H9 (cell line): Measurements from ENCODE around the gene IGF2BP2. TPM values are rescaled to one million over a fixed set of nuclear protein-coding genes. Genes with fewer than 3 reads are reported as not detected.

ENCODE experiments used
- DNase-seq: peaks from one replicate; pipeline ENCODE4 v3.0.0-alpha.2; 2017
- H2AFZ ChIP-seq: one replicate; pipeline ENCODE4 v1.6.1; 2013; ENCODE audit warnings: mild to moderate bottlenecking, low read length, control low read depth, moderate library complexity
- H2AK5ac ChIP-seq: 2 replicates; pipeline ENCODE4 v1.6.1; 2013; ENCODE audit warnings: low read length, control low read depth, mixed read lengths; ENCODE audit not compliant: insufficient read length
- H2BK120ac ChIP-seq: one replicate; pipeline ENCODE4 v1.6.1; 2013; ENCODE audit warnings: low read depth, mild to moderate bottlenecking, low read length, control low read depth, inconsistent platforms; ENCODE audit not compliant: poor library complexity, severe bottlenecking
- H2BK12ac ChIP-seq: 2 replicates; pipeline ENCODE4 v1.6.1; 2013; ENCODE audit warnings: low read length, control low read depth, mixed read lengths, low read depth; ENCODE audit not compliant: insufficient read length
- H2BK15ac ChIP-seq: 2 replicates; pipeline ENCODE4 v1.6.1; 2013; ENCODE audit warnings: low read depth, low read length, control low read depth
- H2BK20ac ChIP-seq: one replicate; pipeline ENCODE4 v1.6.1; 2013; ENCODE audit warnings: low read depth, mild to moderate bottlenecking, low read length, control low read depth, inconsistent platforms; ENCODE audit not compliant: poor library complexity, severe bottlenecking
- H2BK5ac ChIP-seq: 2 replicates; pipeline ENCODE4 v1.6.1; 2013; ENCODE audit warnings: low read length, control low read depth, mixed read lengths; ENCODE audit not compliant: insufficient read length
- H3K14ac ChIP-seq: 2 replicates; pipeline ENCODE4 v1.6.1; 2013; ENCODE audit warnings: low read length, control low read depth; ENCODE audit not compliant: insufficient read depth
- H3K18ac ChIP-seq: 2 replicates; pipeline ENCODE4 v1.6.1; 2013; ENCODE audit warnings: low read depth, mild to moderate bottlenecking, mixed read lengths, low read length, control low read depth; ENCODE audit not compliant: insufficient read length
- H3K23ac ChIP-seq: 2 replicates; pipeline ENCODE4 v1.6.1; 2013; ENCODE audit warnings: low read length, control low read depth, mixed read lengths, low read depth; ENCODE audit not compliant: insufficient read length
- H3K23me2 ChIP-seq: 2 replicates; pipeline ENCODE4 v1.6.1; 2013; ENCODE audit warnings: low read depth, mild to moderate bottlenecking, mixed read lengths, low read length, control low read depth; ENCODE audit not compliant: insufficient read length, poor library complexity, severe bottlenecking
- H3K27ac ChIP-seq: 2 replicates; pipeline ENCODE4 v1.5.1; 2013; ENCODE audit warnings: low read length, control low read depth, mixed read lengths, low read depth; ENCODE audit not compliant: insufficient read length
- H3K27me3 ChIP-seq: 2 replicates; pipeline ENCODE4 v1.6.1; 2013; ENCODE audit warnings: low read length, control low read depth, inconsistent platforms; ENCODE audit not compliant: insufficient read depth
- H3K4ac ChIP-seq: 2 replicates; pipeline ENCODE4 v1.6.1; 2013; ENCODE audit warnings: low read depth, mild to moderate bottlenecking, control low read depth, inconsistent platforms, low read length, moderate library complexity
- H3K4me1 ChIP-seq: 2 replicates; pipeline ENCODE4 v1.6.1; 2013; ENCODE audit warnings: low read length, control low read depth, inconsistent platforms; ENCODE audit not compliant: insufficient read depth
- H3K4me2 ChIP-seq: 2 replicates; pipeline ENCODE4 v1.6.1; 2013; ENCODE audit warnings: low read length, control low read depth, mixed read lengths; ENCODE audit not compliant: insufficient read length, insufficient read depth
- H3K56ac ChIP-seq: 2 replicates; pipeline ENCODE4 v1.6.1; 2013; ENCODE audit warnings: low read depth, mild to moderate bottlenecking, mixed read lengths, low read length, control low read depth; ENCODE audit not compliant: insufficient read length
- H3K79me1 ChIP-seq: 2 replicates; pipeline ENCODE4 v1.6.1; 2013; ENCODE audit warnings: low read depth, mild to moderate bottlenecking, moderate library complexity, low read length, control low read depth, inconsistent platforms; ENCODE audit not compliant: insufficient read depth, poor library complexity, severe bottlenecking
- H3K79me2 ChIP-seq: 2 replicates; pipeline ENCODE4 v1.6.1; 2013; ENCODE audit warnings: low read length, control low read depth, inconsistent platforms; ENCODE audit not compliant: insufficient read depth
- H3K9ac ChIP-seq: 2 replicates; pipeline ENCODE4 v1.6.1; 2013; ENCODE audit warnings: low read length, control low read depth, mixed read lengths; ENCODE audit not compliant: insufficient read length; ENCODE audit errors: extremely low read depth
- H3K9me3 ChIP-seq: one replicate; pipeline ENCODE4 v1.6.1; 2013; ENCODE audit warnings: low read depth, low read length, inconsistent platforms; ENCODE audit not compliant: control insufficient read depth
- H3T11ph ChIP-seq: one replicate; pipeline ENCODE4 v1.6.1; 2013; ENCODE audit warnings: mild to moderate bottlenecking, low read length, control low read depth, inconsistent platforms
- H4K20me1 ChIP-seq: one replicate; pipeline ENCODE4 v1.6.1; 2013; ENCODE audit not compliant: control insufficient read depth, insufficient read length, insufficient read depth
- H4K5ac ChIP-seq: 2 replicates; pipeline ENCODE4 v1.6.1; 2013; ENCODE audit warnings: low read depth, mild to moderate bottlenecking, mixed read lengths, low read length, control low read depth; ENCODE audit not compliant: insufficient read length
- H4K8ac ChIP-seq: replicated peaks from 2 replicates; pipeline ENCODE4 v1.6.1; 2013; ENCODE audit warnings: low read length, control low read depth, mixed read lengths, low read depth; ENCODE audit not compliant: insufficient read length
- H4K91ac ChIP-seq: 2 replicates; pipeline ENCODE4 v1.6.1; 2013; ENCODE audit warnings: low read depth, mild to moderate bottlenecking, moderate library complexity, mixed read lengths, low read length, control low read depth; ENCODE audit not compliant: insufficient read length
- H3K27ac Mint-ChIP-seq, 3 experiments: 2 replicates in 2 of 3; 3 replicates in 1 of 3; pipeline ENCODE4 v1.8.0; 2020 to 2021; ENCODE audit warnings: mixed read lengths in 3 of 3, mild to moderate bottlenecking in 1 of 3, moderate library complexity in 1 of 3
- H3K27me3 Mint-ChIP-seq: 2 replicates; pipeline ENCODE4 v1.8.0; 2021; ENCODE audit warnings: low read depth, mild to moderate bottlenecking, moderate library complexity, mixed read lengths
- H3K36me3 Mint-ChIP-seq, 3 experiments: 2 replicates in 2 of 3; 3 replicates in 1 of 3; pipeline ENCODE4 v1.8.0; 2020 to 2021; ENCODE audit warnings: low read depth in 3 of 3, mixed read lengths in 3 of 3; ENCODE audit not compliant: insufficient read depth in 1 of 3
- H3K4me1 Mint-ChIP-seq, 2 experiments: 2 replicates each; pipeline ENCODE4 v1.8.0; 2020; ENCODE audit warnings: mixed read lengths in 2 of 2
- H3K4me3 Mint-ChIP-seq, 2 experiments: 2 replicates in 1 of 2; 3 replicates in 1 of 2; pipeline ENCODE4 v1.8.0; 2020 to 2021; ENCODE audit warnings: mild to moderate bottlenecking in 2 of 2, mixed read lengths in 2 of 2, moderate library complexity in 1 of 2
- H3K9me3 Mint-ChIP-seq, 2 experiments: 2 replicates in 1 of 2; 3 replicates in 1 of 2; pipeline ENCODE4 v1.8.0; 2020; ENCODE audit warnings: mild to moderate bottlenecking in 2 of 2, mixed read lengths in 2 of 2, moderate library complexity in 1 of 2
- CTCF ChIP-seq: fragments of 200-600 bp; sonication (generic); conservative IDR thresholded peaks from 3 replicates; pipeline ENCODE4 v1.8.0; 2021; ENCODE audit warnings: antibody characterized with exemption, mild to moderate bottlenecking
- WGBS: extraction: QIAGEN DNeasy Blood & Tissue Kit; methylation state at CpG from one replicate; pipeline ENCODE4 v1.1.7; 2013; ENCODE audit warnings: missing lambda C conversion rate, low lambda C conversion rate, mixed read lengths; ENCODE audit not compliant: insufficient read length; ENCODE audit errors: extremely low coverage; 5-methylcytosine and 5-hydroxymethylcytosine counted together
- total RNA-seq: library from RNA; stranded (reverse); gene quantifications from 2 replicates; pipeline ENCODE4 v1.2.1, GENCODE V29; 2021

Gene IGF2BP2
- total RNA-seq, 1 experiment from 2014 or later: 130 TPM

GRCh38 chr3:185613016-185613415 is 211.8 kb downstream of the IGF2BP2 start:
- Histone ChIP-seq H2AK5ac (no peak overlapping the region), H3K4ac (no peak overlapping the region), H3K9ac (no peak overlapping the region), H3K23ac (no peak overlapping the region), H4K5ac (no peak overlapping the region), H2BK12ac (no peak overlapping the region), H2BK120ac (no peak overlapping the region), H3K79me2 (no peaks in the 10 kb centered on the region), H3K4me1 (no peaks in the 10 kb centered on the region), H3K18ac (no peak overlapping the region), H2BK15ac (no peak overlapping the region), H3K9me3 (no peaks in the 10 kb centered on the region), H3K27ac (no peak overlapping the region), H3K79me1 (no peaks in the 10 kb centered on the region), H4K20me1 (no peaks in the 10 kb centered on the region), H4K8ac (no peak overlapping the region), H3K27me3 (no peaks in the 10 kb centered on the region), H3K14ac (no peak overlapping the region), H3K4me2 (no peak overlapping the region), H3K23me2 (no peaks in the 10 kb centered on the region), H2AFZ (no peak overlapping the region), H3T11ph (no peak overlapping the region), H2BK5ac (no peak overlapping the region), H3K56ac (no peak overlapping the region), H2BK20ac (no peak overlapping the region), H4K91ac (no peak overlapping the region)
- Mint-ChIP-seq H3K36me3 (peaks cover 31 to 88% (median 69%) of the 10 kb centered on the region in 3 experiments), H3K4me1 (no peaks in the 10 kb centered on the region), H3K9me3 (no peaks in the 10 kb centered on the region), H3K4me3 (no peak overlapping the region), H3K27me3 (no peaks in the 10 kb centered on the region), H3K27ac (no peak overlapping the region)
- no peak for TF ChIP-seq CTCF
- WGBS: no CpG with 5 or more reads among the region's 6 CpGs
- no peak for DNase-seq
